Prostate gland (tissue), 2 donors: ENCODE results near the gene TLCD3B.

Experiments
- CTCF ChIP-seq, 4 experiments: fragments of 200-600 bp in 2 of 4; fragments of 450-650 bp in 2 of 4; sonication (generic) in 2 of 4; IDR thresholded peaks; 1 replicate in 3 of 4; 2 replicates in 1 of 4; pipeline ENCODE4 v1.5.1; 2016 to 2019; ENCODE audit warnings: antibody characterized with exemption in 4 of 4, mild to moderate bottlenecking in 2 of 4, moderate library complexity in 2 of 4
- POLR2A ChIP-seq: fragments of 450-650 bp; IDR thresholded peaks from one replicate; pipeline ENCODE4 v1.6.1; 2016; ENCODE audit warnings: antibody characterized with exemption, mild to moderate bottlenecking
- POLR2AphosphoS5 ChIP-seq: sonication (generic); formaldehyde crosslinking; IDR thresholded peaks from one replicate; pipeline ENCODE4 v1.6.1; 2017; ENCODE audit warnings: antibody characterized with exemption

DNA sequence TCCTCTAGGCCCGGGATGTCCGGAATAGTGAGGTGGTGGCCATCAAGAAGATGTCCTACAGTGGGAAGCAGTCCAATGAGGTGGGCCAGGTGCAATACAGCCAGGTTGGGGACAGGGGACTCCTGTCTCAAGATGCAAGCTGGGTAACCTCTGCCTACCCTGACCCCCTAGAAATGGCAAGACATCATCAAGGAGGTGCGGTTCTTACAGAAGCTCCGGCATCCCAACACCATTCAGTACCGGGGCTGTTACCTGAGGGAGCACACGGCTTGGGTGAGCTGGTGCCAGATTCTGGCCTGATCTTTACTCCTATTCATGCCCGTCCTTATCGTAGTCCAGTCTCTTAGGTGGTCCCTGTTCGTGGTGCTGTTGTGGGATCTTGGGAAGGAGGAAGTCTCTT lies 53.0 kb downstream of the TLCD3B start:
- TF ChIP-seq CTCF (IDR thresholded peaks at IDR 0.05) (no peak), POLR2A (no peak), POLR2AphosphoS5 (no peak)
